H9 (cell line): ENCODE measurements around the gene DPM2. TPM values are rescaled to one million over a fixed set of nuclear protein-coding genes. Genes with fewer than 3 reads are reported as not detected.

Source experiments
- DNase-seq: peaks from one replicate; pipeline ENCODE4 v3.0.0-alpha.2; 2017
- H2AFZ ChIP-seq: one replicate; pipeline ENCODE4 v1.6.1; 2013; ENCODE audit warnings: mild to moderate bottlenecking, low read length, control low read depth, moderate library complexity
- H2AK5ac ChIP-seq: 2 replicates; pipeline ENCODE4 v1.6.1; 2013; ENCODE audit warnings: low read length, control low read depth, mixed read lengths; ENCODE audit not compliant: insufficient read length
- H2BK120ac ChIP-seq: one replicate; pipeline ENCODE4 v1.6.1; 2013; ENCODE audit warnings: low read depth, mild to moderate bottlenecking, low read length, control low read depth, inconsistent platforms; ENCODE audit not compliant: poor library complexity, severe bottlenecking
- H2BK12ac ChIP-seq: 2 replicates; pipeline ENCODE4 v1.6.1; 2013; ENCODE audit warnings: low read length, control low read depth, mixed read lengths, low read depth; ENCODE audit not compliant: insufficient read length
- H2BK15ac ChIP-seq: 2 replicates; pipeline ENCODE4 v1.6.1; 2013; ENCODE audit warnings: low read depth, low read length, control low read depth
- H2BK20ac ChIP-seq: one replicate; pipeline ENCODE4 v1.6.1; 2013; ENCODE audit warnings: low read depth, mild to moderate bottlenecking, low read length, control low read depth, inconsistent platforms; ENCODE audit not compliant: poor library complexity, severe bottlenecking
- H2BK5ac ChIP-seq: 2 replicates; pipeline ENCODE4 v1.6.1; 2013; ENCODE audit warnings: low read length, control low read depth, mixed read lengths; ENCODE audit not compliant: insufficient read length
- H3K14ac ChIP-seq: 2 replicates; pipeline ENCODE4 v1.6.1; 2013; ENCODE audit warnings: low read length, control low read depth; ENCODE audit not compliant: insufficient read depth
- H3K18ac ChIP-seq: 2 replicates; pipeline ENCODE4 v1.6.1; 2013; ENCODE audit warnings: low read depth, mild to moderate bottlenecking, mixed read lengths, low read length, control low read depth; ENCODE audit not compliant: insufficient read length
- H3K23ac ChIP-seq: 2 replicates; pipeline ENCODE4 v1.6.1; 2013; ENCODE audit warnings: low read length, control low read depth, mixed read lengths, low read depth; ENCODE audit not compliant: insufficient read length
- H3K23me2 ChIP-seq: 2 replicates; pipeline ENCODE4 v1.6.1; 2013; ENCODE audit warnings: low read depth, mild to moderate bottlenecking, mixed read lengths, low read length, control low read depth; ENCODE audit not compliant: insufficient read length, poor library complexity, severe bottlenecking
- H3K27ac ChIP-seq: 2 replicates; pipeline ENCODE4 v1.5.1; 2013; ENCODE audit warnings: low read length, control low read depth, mixed read lengths, low read depth; ENCODE audit not compliant: insufficient read length
- H3K27me3 ChIP-seq: 2 replicates; pipeline ENCODE4 v1.6.1; 2013; ENCODE audit warnings: low read length, control low read depth, inconsistent platforms; ENCODE audit not compliant: insufficient read depth
- H3K4ac ChIP-seq: 2 replicates; pipeline ENCODE4 v1.6.1; 2013; ENCODE audit warnings: low read depth, mild to moderate bottlenecking, control low read depth, inconsistent platforms, low read length, moderate library complexity
- H3K4me1 ChIP-seq: 2 replicates; pipeline ENCODE4 v1.6.1; 2013; ENCODE audit warnings: low read length, control low read depth, inconsistent platforms; ENCODE audit not compliant: insufficient read depth
- H3K4me2 ChIP-seq: 2 replicates; pipeline ENCODE4 v1.6.1; 2013; ENCODE audit warnings: low read length, control low read depth, mixed read lengths; ENCODE audit not compliant: insufficient read length, insufficient read depth
- H3K56ac ChIP-seq: 2 replicates; pipeline ENCODE4 v1.6.1; 2013; ENCODE audit warnings: low read depth, mild to moderate bottlenecking, mixed read lengths, low read length, control low read depth; ENCODE audit not compliant: insufficient read length
- H3K79me1 ChIP-seq: 2 replicates; pipeline ENCODE4 v1.6.1; 2013; ENCODE audit warnings: low read depth, mild to moderate bottlenecking, moderate library complexity, low read length, control low read depth, inconsistent platforms; ENCODE audit not compliant: insufficient read depth, poor library complexity, severe bottlenecking
- H3K79me2 ChIP-seq: 2 replicates; pipeline ENCODE4 v1.6.1; 2013; ENCODE audit warnings: low read length, control low read depth, inconsistent platforms; ENCODE audit not compliant: insufficient read depth
- H3K9ac ChIP-seq: 2 replicates; pipeline ENCODE4 v1.6.1; 2013; ENCODE audit warnings: low read length, control low read depth, mixed read lengths; ENCODE audit not compliant: insufficient read length; ENCODE audit errors: extremely low read depth
- H3K9me3 ChIP-seq: one replicate; pipeline ENCODE4 v1.6.1; 2013; ENCODE audit warnings: low read depth, low read length, inconsistent platforms; ENCODE audit not compliant: control insufficient read depth
- H3T11ph ChIP-seq: one replicate; pipeline ENCODE4 v1.6.1; 2013; ENCODE audit warnings: mild to moderate bottlenecking, low read length, control low read depth, inconsistent platforms
- H4K20me1 ChIP-seq: one replicate; pipeline ENCODE4 v1.6.1; 2013; ENCODE audit not compliant: control insufficient read depth, insufficient read length, insufficient read depth
- H4K5ac ChIP-seq: 2 replicates; pipeline ENCODE4 v1.6.1; 2013; ENCODE audit warnings: low read depth, mild to moderate bottlenecking, mixed read lengths, low read length, control low read depth; ENCODE audit not compliant: insufficient read length
- H4K8ac ChIP-seq: replicated peaks from 2 replicates; pipeline ENCODE4 v1.6.1; 2013; ENCODE audit warnings: low read length, control low read depth, mixed read lengths, low read depth; ENCODE audit not compliant: insufficient read length
- H4K91ac ChIP-seq: 2 replicates; pipeline ENCODE4 v1.6.1; 2013; ENCODE audit warnings: low read depth, mild to moderate bottlenecking, moderate library complexity, mixed read lengths, low read length, control low read depth; ENCODE audit not compliant: insufficient read length
- H3K27ac Mint-ChIP-seq, 3 experiments: 2 replicates in 2 of 3; 3 replicates in 1 of 3; pipeline ENCODE4 v1.8.0; 2020 to 2021; ENCODE audit warnings: mixed read lengths in 3 of 3, mild to moderate bottlenecking in 1 of 3, moderate library complexity in 1 of 3
- H3K27me3 Mint-ChIP-seq: 2 replicates; pipeline ENCODE4 v1.8.0; 2021; ENCODE audit warnings: low read depth, mild to moderate bottlenecking, moderate library complexity, mixed read lengths
- H3K36me3 Mint-ChIP-seq, 3 experiments: 2 replicates in 2 of 3; 3 replicates in 1 of 3; pipeline ENCODE4 v1.8.0; 2020 to 2021; ENCODE audit warnings: low read depth in 3 of 3, mixed read lengths in 3 of 3; ENCODE audit not compliant: insufficient read depth in 1 of 3
- H3K4me1 Mint-ChIP-seq, 2 experiments: 2 replicates each; pipeline ENCODE4 v1.8.0; 2020; ENCODE audit warnings: mixed read lengths in 2 of 2
- H3K4me3 Mint-ChIP-seq, 2 experiments: 2 replicates in 1 of 2; 3 replicates in 1 of 2; pipeline ENCODE4 v1.8.0; 2020 to 2021; ENCODE audit warnings: mild to moderate bottlenecking in 2 of 2, mixed read lengths in 2 of 2, moderate library complexity in 1 of 2
- H3K9me3 Mint-ChIP-seq, 2 experiments: 2 replicates in 1 of 2; 3 replicates in 1 of 2; pipeline ENCODE4 v1.8.0; 2020; ENCODE audit warnings: mild to moderate bottlenecking in 2 of 2, mixed read lengths in 2 of 2, moderate library complexity in 1 of 2
- CTCF ChIP-seq: fragments of 200-600 bp; sonication (generic); conservative IDR thresholded peaks from 3 replicates; pipeline ENCODE4 v1.8.0; 2021; ENCODE audit warnings: antibody characterized with exemption, mild to moderate bottlenecking
- WGBS: extraction: QIAGEN DNeasy Blood & Tissue Kit; methylation state at CpG from one replicate; pipeline ENCODE4 v1.1.7; 2013; ENCODE audit warnings: missing lambda C conversion rate, low lambda C conversion rate, mixed read lengths; ENCODE audit not compliant: insufficient read length; ENCODE audit errors: extremely low coverage; 5-methylcytosine and 5-hydroxymethylcytosine counted together
- total RNA-seq: library from RNA; stranded (reverse); gene quantifications from 2 replicates; pipeline ENCODE4 v1.2.1, GENCODE V29; 2021

DPM2 gene
- total RNA-seq, 1 experiment from 2014 or later: 46.1 TPM

- Mint-ChIP-seq H3K36me3 (peaks cover 2 to 27% (median 20%) of the 10 kb centered on the region in 3 experiments; a peak in 6 of 7 replicates), H3K4me1 (peaks cover 25 to 36% of the 10 kb centered on the region in 2 experiments), H3K27me3 (peaks cover 6% of the 10 kb centered on the region), H3K4me3 (peak overlapping the region; percentile 84 to 96), H3K27ac (peak overlapping the region in 2 of 3 experiments; percentile 93 to 94; a peak in 4 of 7 replicates), H3K9me3 (no peaks in the 10 kb centered on the region; a peak in 1 of 5 replicates)
- no peak overlapping the region for H2BK20ac ChIP-seq
- TF ChIP-seq CTCF: no peak
- H3K27ac ChIP-seq: no peak overlapping the region
- DNase-seq: no peak
- no peak overlapping the region for H2BK12ac ChIP-seq
- H3K79me1 ChIP-seq: peaks cover 10% of the 10 kb centered on the region
- H4K20me1 ChIP-seq: no peaks in the 10 kb centered on the region
- no peaks in the 10 kb centered on the region for H3K4me1 ChIP-seq
- H3K23me2 ChIP-seq: peaks cover 6% of the 10 kb centered on the region
- no peak overlapping the region for H3T11ph ChIP-seq
- peak overlapping the region; percentile 96 for H3K4me2 ChIP-seq
- no peak overlapping the region for H3K14ac ChIP-seq
- no peak overlapping the region for H2BK120ac ChIP-seq
- H2AK5ac ChIP-seq: no peak overlapping the region
- H4K5ac ChIP-seq: no peak overlapping the region
- no peaks in the 10 kb centered on the region for H3K79me2 ChIP-seq
- no peak overlapping the region for H3K18ac ChIP-seq
- H3K9me3 ChIP-seq: no peaks in the 10 kb centered on the region
- no peak overlapping the region for H4K8ac ChIP-seq
- H3K27me3 ChIP-seq: no peaks in the 10 kb centered on the region
- no peak overlapping the region for H2AFZ ChIP-seq
- no CpG with 5 or more reads among the region's 7 CpGs for WGBS
- peak overlapping the region; percentile 74 for H3K9ac ChIP-seq
- H3K4ac ChIP-seq: no peak overlapping the region
- no peak overlapping the region for H4K91ac ChIP-seq
- no peak overlapping the region for H2BK5ac ChIP-seq
- no peak overlapping the region for H3K23ac ChIP-seq
- H2BK15ac ChIP-seq: no peak overlapping the region
- H3K56ac ChIP-seq: no peak overlapping the region
These were observed 632 bp downstream of the DPM2 start for GRCh38 chr9:127937056-127937387.
